NCI-H187 (cell line): Measurements from ENCODE around the gene TCTN2.

Experiments
- DNase-seq, 2 experiments: peaks; one replicate each; lab custom pipeline; 2025; lab: John Stamatoyannopoulos, UW

Gene TCTN2

GRCh38 chr12:123686636-123687190 lies 15.8 kb downstream of the TCTN2 start:
- DNase-seq, result no peak

GRCh38 chr12:123690191-123690840 lies 19.4 kb downstream of the TCTN2 start:
- DNase-seq, result no peak

- no peak for DNase-seq
Observed at GRCh38 chr12:123696207-123696606, 25.3 kb downstream of the TCTN2 start.

GRCh38 chr12:123696646-123697045 lies 25.7 kb downstream of the TCTN2 start:
- DNase-seq, result no peak

- DNase-seq, result no peak
Observed at GRCh38 chr12:123705935-123706334, 35.0 kb downstream of the TCTN2 start.

GRCh38 chr12:123707466-123707865 lies 36.6 kb downstream of the TCTN2 start:
- DNase-seq, result no peak

GRCh38 chr12:123712780-123713319 lies 41.9 kb downstream of the TCTN2 start:
- no peak for DNase-seq

- no peak for DNase-seq
Observed at GRCh38 chr12:123713398-123713797, 42.5 kb downstream of the TCTN2 start.

- DNase-seq, result no peak
Observed at GRCh38 chr12:123713823-123714585, 43.1 kb downstream of the TCTN2 start.

GRCh38 chr12:123715195-123715594 lies 44.3 kb downstream of the TCTN2 start:
- no peak for DNase-seq

GRCh38 chr12:123717350-123717749 lies 46.4 kb downstream of the TCTN2 start:
- no peak for DNase-seq

GRCh38 chr12:123720141-123720814 lies 49.4 kb downstream of the TCTN2 start:
- DNase-seq, result no peak

- no peak for DNase-seq
Observed at GRCh38 chr12:123721245-123721644, 50.3 kb downstream of the TCTN2 start.

- DNase-seq, result no peak
Observed at GRCh38 chr12:123723011-123723410, 52.1 kb downstream of the TCTN2 start.

GRCh38 chr12:123723765-123724164 lies 52.9 kb downstream of the TCTN2 start:
- DNase-seq, result no peak

GRCh38 chr12:123726244-123726643 lies 55.3 kb downstream of the TCTN2 start:
- DNase-seq, result no peak

GRCh38 chr12:123726962-123727361 lies 56.0 kb downstream of the TCTN2 start:
- no peak for DNase-seq

GRCh38 chr12:123727878-123728277 lies 57.0 kb downstream of the TCTN2 start:
- no peak for DNase-seq

- no peak for DNase-seq
Observed at GRCh38 chr12:123731596-123731995, 60.7 kb downstream of the TCTN2 start.

- DNase-seq, result no peak
Observed at GRCh38 chr12:123732251-123732650, 61.3 kb downstream of the TCTN2 start.

- no peak for DNase-seq
Observed at GRCh38 chr12:123733229-123733628, 62.3 kb downstream of the TCTN2 start.

- no peak for DNase-seq
Observed at GRCh38 chr12:123734268-123734667, 63.4 kb downstream of the TCTN2 start.
